NCI-H446 (cell line): ENCODE data around the gene NBAS.

Source experiments
- DNase-seq, 2 experiments: peaks; one replicate each; lab custom pipeline; 2025; lab: John Stamatoyannopoulos, UW

NBAS gene

DNA sequence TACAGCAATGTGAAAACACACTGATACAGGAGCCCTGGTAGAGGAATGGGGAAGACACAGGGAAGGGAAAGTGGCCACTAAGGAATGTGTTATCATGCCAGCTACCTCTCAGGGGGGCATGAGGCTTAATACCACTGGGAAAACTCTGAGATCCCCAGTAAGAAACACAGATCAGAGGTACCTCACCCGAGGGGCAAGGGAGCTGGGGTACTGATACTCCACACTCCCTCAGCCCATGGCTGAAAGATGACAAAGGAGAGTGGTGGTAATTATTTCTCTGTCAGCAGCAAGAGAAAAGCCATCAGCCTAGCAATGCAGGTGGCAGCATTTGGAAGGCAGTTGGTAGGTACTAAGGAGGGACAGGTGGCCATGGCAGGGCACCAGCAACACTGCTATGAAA lies 434.8 kb downstream of the NBAS start:
- DNase-seq = no peak

DNA sequence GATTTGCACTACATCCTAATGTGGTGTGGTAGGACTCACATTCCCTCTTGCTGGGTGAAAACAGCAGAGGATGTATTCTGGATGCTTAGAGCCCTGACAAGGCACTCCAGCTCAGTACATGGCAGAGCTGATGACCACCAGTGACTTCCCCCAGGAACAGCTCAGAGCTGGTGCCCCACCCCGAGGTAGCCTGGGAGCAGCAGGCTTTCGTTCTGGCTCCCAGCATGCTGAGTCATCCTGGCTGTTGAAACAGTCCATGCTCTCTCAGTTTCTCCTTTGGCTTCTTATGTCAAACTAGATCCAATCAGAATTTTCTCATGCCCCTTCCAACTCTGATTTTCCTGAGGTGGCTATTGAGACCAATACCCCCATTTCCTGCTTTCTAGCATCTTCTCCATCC lies 438.2 kb downstream of the NBAS start:
- DNase-seq = no peak

DNA sequence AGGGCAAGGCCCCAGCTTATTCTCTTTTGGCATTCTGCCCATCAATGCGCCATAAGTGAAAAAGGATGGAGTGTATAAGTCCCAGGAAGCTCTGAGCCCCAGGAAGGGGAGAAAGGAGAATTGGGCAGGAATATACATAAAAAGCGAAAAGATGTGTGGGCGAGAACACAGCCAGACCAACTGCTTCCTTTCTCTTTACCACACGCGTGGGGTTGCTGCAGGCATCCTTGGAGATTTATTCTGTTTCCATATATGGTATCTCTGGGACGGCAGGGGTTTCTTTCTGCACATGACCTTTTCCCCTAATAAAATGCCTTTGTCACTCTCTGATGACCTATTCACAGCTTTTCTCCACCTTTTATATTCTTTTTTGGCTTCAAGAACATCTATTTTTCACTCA lies 440.5 kb downstream of the NBAS start:
- DNase-seq = peak in 1 of 2 experiments; percentile 13

DNA sequence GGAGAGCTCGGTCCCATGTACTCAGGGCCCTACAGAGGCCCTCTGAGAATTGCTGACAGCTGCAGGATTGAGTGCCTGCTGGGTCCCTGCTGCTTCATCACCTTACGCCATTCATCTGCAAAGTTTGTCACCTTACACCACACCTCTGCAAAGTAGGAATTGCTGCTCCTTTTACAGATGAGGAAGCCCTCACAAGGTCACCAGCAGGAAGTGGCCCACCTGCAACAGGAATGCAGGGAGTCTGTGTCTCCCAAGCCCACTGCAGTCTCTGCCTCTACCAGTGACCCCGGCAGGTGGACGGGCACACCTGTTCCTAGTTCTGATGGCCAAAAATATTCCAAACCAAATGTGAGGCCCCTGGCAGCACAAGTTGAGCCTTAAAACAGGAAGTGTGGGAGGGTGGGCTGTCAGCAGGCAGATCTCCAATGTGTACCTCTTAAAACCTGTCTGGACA lies 441.4 kb downstream of the NBAS start:
- no peak for DNase-seq

DNA sequence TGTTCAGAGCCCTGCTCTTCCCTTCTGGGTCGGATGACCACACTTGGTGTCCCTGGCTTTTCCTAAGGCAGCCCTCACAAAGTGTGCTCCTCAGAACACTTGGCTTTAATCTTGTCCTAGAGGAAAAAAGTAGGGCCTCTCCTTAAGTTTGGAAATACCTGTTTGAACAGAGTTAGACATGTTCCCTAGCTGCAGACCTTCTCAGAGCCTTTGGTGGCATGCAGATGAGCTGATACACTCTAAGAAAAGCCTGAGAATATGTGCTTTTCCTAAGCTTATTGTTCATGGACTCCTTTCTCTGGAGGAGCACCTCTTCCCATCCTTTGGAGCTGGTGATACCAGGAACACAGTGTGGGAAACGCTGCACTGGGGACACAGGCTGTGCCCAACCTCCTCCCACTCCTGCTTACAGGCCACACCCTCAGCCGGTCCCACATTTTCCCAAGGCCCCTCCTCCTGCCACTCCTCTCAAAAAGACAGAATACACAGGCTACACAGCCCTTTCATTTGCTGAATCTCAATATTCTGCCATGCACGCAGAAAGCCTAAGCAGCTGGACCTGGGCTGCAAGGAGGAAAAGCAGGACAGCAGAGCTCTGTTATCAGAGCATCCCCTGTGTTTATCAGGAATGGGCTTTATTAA lies 443.6 kb downstream of the NBAS start:
- no peak for DNase-seq
